SW 1271 (cell line): ENCODE measurements around the gene ARL17A.
"Not testable (repeated sequence)": the region's sequence is repeated elsewhere in the genome, so short reads cannot be mapped to it uniquely, and the experiment has no call there.

Source experiments
- DNase-seq, 2 experiments: peaks; one replicate each; lab custom pipeline; 2025; lab: John Stamatoyannopoulos, UW

The ARL17A gene

DNA sequence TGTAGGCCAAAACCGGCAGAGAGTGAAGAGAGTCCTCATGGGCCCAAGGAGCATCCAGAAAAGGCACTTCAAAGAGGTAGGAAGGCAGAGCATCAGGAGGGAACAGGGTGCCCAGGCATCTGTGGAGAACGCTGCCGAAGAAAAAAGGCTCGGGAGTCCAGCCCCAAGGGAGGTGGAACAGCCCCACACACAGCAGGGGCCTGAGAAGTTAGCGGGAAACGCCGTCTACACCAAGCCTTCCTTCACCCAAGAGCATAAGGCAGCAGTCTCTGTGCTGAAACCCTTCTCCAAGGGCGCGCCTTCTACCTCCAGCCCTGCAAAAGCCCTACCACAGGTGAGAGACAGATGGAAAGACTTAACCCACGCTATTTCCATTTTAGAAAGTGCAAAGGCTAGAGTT is 30.9 kb downstream of the ARL17A start:
- not testable (repeated sequence) for DNase-seq

DNA sequence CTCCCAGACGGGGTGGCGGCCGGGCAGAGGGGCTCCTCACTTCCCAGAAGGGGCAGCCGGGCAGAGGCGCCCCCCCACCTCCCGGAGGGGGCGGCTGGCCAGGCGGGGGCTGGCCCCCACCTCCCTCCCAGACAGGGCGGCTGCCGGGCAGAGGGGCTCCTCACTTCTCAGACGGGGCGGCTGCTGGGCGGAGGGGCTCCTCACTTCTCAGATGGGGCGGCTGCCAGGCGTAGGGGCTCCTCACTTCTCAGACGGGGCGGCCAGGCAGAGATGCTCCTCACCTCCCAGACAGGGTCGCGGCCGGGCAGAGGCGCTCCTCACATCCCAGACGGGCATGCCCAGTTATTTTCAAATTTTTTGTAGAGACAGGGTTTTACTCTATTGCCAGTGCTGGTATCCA is 44.8 kb downstream of the ARL17A start:
- DNase-seq, result not testable (repeated sequence)

DNA sequence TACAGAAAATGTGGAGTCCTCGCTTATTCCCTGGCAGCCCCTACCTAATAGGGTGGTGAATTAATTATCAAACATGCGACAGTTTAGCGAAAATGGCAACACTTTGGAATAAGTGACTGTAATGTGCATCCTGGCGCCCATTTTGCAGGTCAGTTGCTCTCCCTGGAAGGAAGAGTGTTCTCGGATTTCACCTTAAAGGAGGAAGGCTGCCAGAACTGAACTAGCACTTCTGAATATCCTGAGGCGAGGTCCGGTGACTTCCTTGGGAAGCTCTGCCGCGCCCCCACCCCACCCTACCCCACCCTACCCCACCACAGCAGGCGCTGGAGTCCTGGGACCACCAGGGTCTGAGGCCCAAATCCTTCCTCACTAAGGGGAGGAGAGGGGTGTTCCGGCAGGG is 67.3 kb downstream of the ARL17A start, which contains the start of gene LRRC37A2:
TSS of gene LRRC37A2 (plus strand) at position 301 of the 400 bp plus-strand sequence. CDS start 245 bp downstream, outside the sequence.
- DNase-seq, result not testable (repeated sequence)

DNA sequence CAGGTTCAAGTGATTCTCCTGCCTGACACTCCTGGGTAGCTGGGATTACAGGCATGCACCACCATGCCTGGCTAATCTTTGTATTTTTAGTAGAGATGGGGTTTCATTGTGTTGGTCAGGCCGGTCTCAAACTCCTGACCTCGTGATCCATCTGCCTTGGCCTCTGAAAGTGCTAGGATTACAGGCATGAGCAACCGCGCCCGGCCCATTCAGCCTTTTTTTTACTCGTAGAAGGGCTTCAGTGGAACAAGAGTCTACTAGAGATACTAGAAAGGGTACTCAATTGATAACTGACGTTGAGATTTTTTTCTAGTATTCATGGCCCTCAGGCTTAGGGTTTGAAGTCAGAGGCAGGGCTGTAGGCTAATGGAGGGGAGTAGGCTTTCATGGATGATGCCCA is 73.6 kb downstream of the ARL17A start:
- not testable (repeated sequence) for DNase-seq

DNA sequence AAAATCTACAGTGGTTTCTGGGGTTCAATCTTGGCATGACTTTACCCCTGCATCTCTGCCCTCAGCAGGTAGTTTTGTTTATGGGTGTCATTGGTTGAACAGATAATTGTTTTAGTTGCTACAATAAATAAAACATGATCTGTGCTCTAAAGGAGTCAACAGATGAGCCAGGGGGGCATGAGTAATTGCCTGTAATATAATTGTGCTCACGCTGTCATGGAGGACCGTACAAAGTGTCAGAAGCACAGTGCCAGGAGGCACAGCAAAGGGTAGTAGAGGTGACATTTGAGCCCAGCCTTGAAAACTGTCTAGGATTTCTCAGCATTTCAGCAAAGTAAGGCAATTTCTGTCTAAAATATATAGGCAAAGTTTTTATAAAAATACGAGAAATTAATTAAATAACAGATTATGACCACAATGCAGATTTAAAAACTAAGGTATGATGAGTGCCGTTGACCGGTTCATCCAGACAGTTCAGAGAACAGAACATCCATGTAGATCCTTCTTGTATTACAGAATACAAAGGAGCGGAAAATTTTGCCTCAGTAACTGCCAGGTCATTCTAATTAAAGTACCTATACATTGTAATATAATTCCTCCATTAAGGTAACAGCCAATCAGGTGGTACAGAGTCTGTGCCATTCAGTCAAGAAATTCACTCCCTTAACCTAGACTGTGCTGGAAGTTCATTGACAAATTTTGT is 79.9 kb downstream of the ARL17A start:
- DNase-seq, result not testable (repeated sequence)

DNA sequence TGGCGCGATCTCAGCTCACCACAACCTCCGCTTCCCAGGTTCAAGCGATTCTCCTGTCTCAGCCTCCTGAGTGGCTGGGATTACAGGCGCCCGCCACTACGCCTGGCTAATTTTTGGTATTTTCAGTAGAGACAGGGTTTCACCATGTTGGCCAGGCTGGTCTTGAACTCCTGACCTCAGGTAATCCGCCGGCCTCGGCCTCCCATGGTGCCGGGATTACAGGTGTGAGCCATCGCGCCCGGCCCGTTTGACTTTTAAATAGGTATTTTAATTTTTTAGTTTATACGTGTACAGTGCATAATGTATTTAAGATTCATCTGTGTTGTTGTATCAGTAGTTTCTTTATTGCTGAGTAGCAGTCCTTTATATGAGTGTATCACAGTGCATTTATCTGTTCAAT is 87.5 kb downstream of the ARL17A start:
- DNase-seq, result not testable (repeated sequence)

DNA sequence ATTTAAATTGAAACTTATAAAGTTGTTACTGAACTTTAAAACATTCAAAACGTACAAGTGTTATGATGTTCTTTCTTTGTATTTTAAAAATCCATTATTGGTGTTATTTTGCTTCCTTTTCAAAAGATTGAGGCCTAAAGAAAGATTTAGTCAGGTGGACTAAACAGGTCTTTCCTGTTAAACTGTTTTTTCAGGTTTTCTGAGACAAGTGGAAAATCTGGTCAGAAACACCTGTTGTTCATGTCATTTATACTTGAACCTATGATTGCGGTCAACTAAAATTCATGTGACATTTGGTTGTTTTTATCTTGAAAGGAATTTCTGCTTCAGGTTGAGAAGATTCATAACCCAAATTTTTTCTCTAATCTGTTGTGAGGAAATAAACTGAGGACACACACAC is 98.2 kb downstream of the ARL17A start:
- not testable (repeated sequence) for DNase-seq

DNA sequence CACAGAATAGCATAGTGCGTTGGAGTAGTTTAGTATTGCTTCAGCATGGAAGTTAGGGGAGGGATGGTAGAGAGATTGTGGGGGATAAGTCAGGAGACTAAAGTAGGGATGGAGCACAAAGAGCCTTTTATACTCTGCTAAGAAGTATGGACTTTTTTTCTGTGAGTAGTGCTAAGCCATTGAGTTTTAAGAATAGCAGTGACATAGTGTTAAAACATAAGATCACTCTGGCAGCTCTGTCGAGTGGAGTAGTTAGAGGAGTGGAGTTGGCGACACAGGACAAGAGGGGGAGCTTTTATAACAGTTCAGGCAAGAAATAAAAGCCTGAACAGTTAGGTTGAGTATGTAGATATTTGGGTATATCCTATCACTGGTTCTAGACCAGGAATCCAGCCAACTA is 100.7 kb downstream of the ARL17A start:
- not testable (repeated sequence) for DNase-seq

DNA sequence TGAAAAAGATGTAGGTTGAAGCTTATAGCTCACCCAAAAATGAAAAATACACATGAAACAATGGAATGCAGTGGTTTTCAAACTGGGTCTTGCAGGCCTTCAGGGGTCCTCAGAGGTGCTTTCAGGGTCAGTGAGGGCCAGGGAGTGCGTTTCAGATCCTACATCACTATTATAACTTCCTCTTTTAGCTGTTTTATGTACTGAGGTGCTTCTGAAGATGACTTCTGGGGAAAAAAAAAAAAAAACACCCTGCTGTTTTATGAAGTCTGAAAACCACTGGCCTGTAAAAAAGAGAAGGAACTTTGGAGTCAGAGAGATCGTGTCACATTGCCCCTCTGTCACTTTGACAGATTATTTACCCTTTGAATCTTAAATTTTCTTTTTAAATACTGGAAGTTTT is 103.9 kb downstream of the ARL17A start:
- DNase-seq, result not testable (repeated sequence)

DNA sequence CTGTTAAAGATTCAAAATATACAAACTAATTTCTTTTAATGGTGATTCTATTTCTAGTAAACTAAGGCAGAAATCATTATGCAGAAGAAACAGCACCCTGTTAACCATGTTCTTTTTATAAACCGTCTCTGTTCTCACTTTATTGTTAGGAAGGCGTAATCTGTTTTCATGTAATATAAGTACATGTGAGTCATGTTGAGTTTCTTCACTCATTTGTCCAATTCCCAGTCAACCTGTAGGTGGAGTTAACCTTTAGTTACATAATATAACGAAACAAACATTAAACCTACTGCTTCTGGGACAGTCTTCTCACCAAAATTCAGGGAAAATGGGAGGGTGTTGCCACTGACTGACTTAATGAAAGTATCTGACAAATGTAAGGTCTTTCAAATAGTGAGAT is 105.0 kb downstream of the ARL17A start:
- DNase-seq, result not testable (repeated sequence)

DNA sequence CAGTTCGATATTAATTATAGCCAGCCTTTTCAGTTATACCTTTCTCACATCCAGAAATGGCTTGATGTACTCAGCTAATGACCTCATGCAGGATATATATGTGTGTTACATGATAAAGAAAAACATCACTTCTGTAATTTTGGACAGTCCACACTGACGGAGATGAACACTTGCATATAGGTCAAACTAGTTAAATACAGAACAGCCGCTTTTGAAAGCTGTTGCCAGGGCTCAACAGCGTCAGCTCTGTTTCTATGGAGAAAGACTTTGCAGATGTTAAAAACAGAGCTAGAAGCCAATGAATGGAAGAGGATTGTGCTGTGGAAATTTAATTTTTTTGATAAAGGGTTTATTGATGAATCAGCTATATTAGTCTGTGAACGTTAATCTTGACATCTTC is 111.9 kb downstream of the ARL17A start:
- DNase-seq, result not testable (repeated sequence)
